Kidney (tissue), 14 donors: ENCODE results near the gene TMEM30B. TPM values are rescaled to one million over a fixed set of nuclear protein-coding genes. Genes with fewer than 3 reads are reported as not detected.
A peak's percentile ranks its signal among the peaks of the same experiment; 100 is the strongest.

Experiments used
- DNase-seq, 5 donors: peaks; one replicate each; pipeline ENCODE4 v3.0.0-alpha.2; 2013 to 2020
- FAIRE-seq: peaks from 2 replicates; lab custom pipeline; 2012; peaks lifted over from hg19 to GRCh38; lab: Jason Lieb, UNC
- H3K27ac ChIP-seq, 2 donors: one replicate each; pipeline ENCODE4 v1.7.0; 2013; ENCODE audit warnings: low read depth in 2 of 2, low read length in 2 of 2, inconsistent platforms in 1 of 2
- H3K27me3 ChIP-seq: one replicate; pipeline ENCODE4 v1.7.1; 2013; ENCODE audit warnings: low read length, inconsistent platforms; ENCODE audit not compliant: control insufficient read depth, insufficient read depth
- H3K36me3 ChIP-seq, 3 donors: one replicate each; pipeline versions ENCODE4 v1.7.0 to v1.7.1; 2013; ENCODE audit warnings: low read length in 3 of 3, control low read depth in 1 of 3, inconsistent platforms in 1 of 3; ENCODE audit not compliant: insufficient read depth in 3 of 3, control insufficient read depth in 2 of 3
- H3K4me1 ChIP-seq, 3 donors: one replicate each; pipeline versions ENCODE4 v1.7.0 to v1.7.1; 2013; ENCODE audit warnings: low read length in 3 of 3, inconsistent platforms in 1 of 3, low read depth in 1 of 3; ENCODE audit not compliant: control insufficient read depth in 2 of 3, insufficient read depth in 2 of 3
- H3K4me3 ChIP-seq, 3 donors: one replicate each; pipeline versions ENCODE4 v1.7.0 to v1.8.1; 2013; ENCODE audit warnings: low read length in 3 of 3, control low read depth in 1 of 3, inconsistent platforms in 1 of 3
- H3K9ac ChIP-seq, 3 donors: one replicate each; pipeline versions ENCODE4 v1.7.0 to v1.7.1; 2013; ENCODE audit warnings: low read length in 3 of 3, control low read depth in 1 of 3, inconsistent platforms in 1 of 3
- H3K9me3 ChIP-seq, 3 donors: one replicate each; pipeline versions ENCODE4 v1.7.0 to v1.7.1; 2013; ENCODE audit warnings: low read length in 3 of 3, control low read depth in 1 of 3, inconsistent platforms in 1 of 3; ENCODE audit not compliant: control insufficient read depth in 2 of 3, insufficient read depth in 1 of 3
- intact Hi-C: fragments of 100-400 bp; cut with DNase I; formaldehyde crosslinking; loops from one replicate; pipeline ENCODE4 v1.11.1; 2022
- polyA plus RNA-seq: library from polyadenylated mRNA; stranded (reverse); fragments of 350-450 nt; fragmentation: Illumina TruSeq; extraction: RNeasy Lipid Tissue Mini Kit (QIAGEN cat#74804); gene quantifications from one replicate; pipeline ENCODE4 v1.2.3, GENCODE V29; 2014; ENCODE audit warnings: low read depth, low replicate concordance; ENCODE audit not compliant: insufficient read depth
- total RNA-seq: library from RNA; stranded (reverse); fragmentation: NEBNext Ultra II Directional; extraction: Animal tissue kit (Norgen Biotek cat#: 25700); gene quantifications from one replicate; pipeline ENCODE4 v1.2.1, GENCODE V29; 2021
- TF ChIP-seq, protein P1 (sequence below): IDR thresholded peaks from 3 replicates; pipeline ENCODE4 v1.5.1; 2012; ENCODE audit warnings: mild to moderate bottlenecking, moderate library complexity, borderline replicate concordance; ENCODE audit not compliant: insufficient read depth; ENCODE audit errors: extremely low read depth
- donor health status: control.
- donor health status: control.
- donor health status: control.
- donor health status: control.
- donor health status: control.
- donor health status: DM: yes; HTN: yes; CAD: no.
- donor health status: Normal renal cell carcinoma (clear cell type).

TMEM30B gene
- total and polyA plus RNA-seq, 2 donors from 2014 or later: 9.4 to 20.4 TPM

DNA sequence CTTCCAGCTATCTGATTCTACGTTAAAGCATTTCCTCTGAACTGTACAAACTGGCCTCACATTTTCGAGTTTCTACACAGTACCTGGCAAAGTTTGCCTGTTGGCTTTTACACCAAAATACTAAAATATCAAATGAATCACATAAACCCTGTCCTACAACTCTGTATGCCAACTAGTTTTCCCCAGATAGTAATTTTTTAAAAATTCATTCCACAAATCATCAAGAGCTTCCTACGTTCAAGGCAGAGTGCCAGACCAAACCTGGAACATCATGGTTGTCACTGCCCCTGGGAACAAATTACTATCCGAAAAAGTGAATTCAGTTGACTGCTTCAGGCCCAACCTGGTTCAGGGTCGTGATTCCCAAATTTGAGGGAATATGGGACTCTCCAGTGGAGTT is 2.1 kb downstream of the TMEM30B start:
- peak overlapping the region in 2 of 3 donors; percentile 54 to 63 for H3K4me3 ChIP-seq
- H3K9ac ChIP-seq: no peak overlapping the region
- no peaks in the 10 kb centered on the region for H3K36me3 ChIP-seq
- FAIRE-seq (no peak), DNase-seq (no peak)
- intact Hi-C loops: no loop called here
- H3K27me3 ChIP-seq: peaks cover 7% of the 10 kb centered on the region
- no peaks in the 10 kb centered on the region for H3K9me3 ChIP-seq
- TF ChIP-seq, protein P1, sequence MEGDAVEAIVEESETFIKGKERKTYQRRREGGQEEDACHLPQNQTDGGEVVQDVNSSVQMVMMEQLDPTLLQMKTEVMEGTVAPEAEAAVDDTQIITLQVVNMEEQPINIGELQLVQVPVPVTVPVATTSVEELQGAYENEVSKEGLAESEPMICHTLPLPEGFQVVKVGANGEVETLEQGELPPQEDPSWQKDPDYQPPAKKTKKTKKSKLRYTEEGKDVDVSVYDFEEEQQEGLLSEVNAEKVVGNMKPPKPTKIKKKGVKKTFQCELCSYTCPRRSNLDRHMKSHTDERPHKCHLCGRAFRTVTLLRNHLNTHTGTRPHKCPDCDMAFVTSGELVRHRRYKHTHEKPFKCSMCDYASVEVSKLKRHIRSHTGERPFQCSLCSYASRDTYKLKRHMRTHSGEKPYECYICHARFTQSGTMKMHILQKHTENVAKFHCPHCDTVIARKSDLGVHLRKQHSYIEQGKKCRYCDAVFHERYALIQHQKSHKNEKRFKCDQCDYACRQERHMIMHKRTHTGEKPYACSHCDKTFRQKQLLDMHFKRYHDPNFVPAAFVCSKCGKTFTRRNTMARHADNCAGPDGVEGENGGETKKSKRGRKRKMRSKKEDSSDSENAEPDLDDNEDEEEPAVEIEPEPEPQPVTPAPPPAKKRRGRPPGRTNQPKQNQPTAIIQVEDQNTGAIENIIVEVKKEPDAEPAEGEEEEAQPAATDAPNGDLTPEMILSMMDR: no peak
- H3K27ac ChIP-seq: no peak overlapping the region
- H3K4me1 ChIP-seq: no peaks in the 10 kb centered on the region

GRCh38 chr14:61277784-61278183 is 3.4 kb downstream of the TMEM30B start:
- H3K36me3 ChIP-seq: no peaks in the 10 kb centered on the region
- TF ChIP-seq, protein P1: no peak
- H3K27me3 ChIP-seq: peaks cover 7% of the 10 kb centered on the region
- DNase-seq (no peak), FAIRE-seq (no peak)
- intact Hi-C loops: no loop called here
- H3K27ac ChIP-seq: no peak overlapping the region
- H3K4me3 ChIP-seq: no peak overlapping the region
- H3K4me1 ChIP-seq: no peaks in the 10 kb centered on the region
- no peaks in the 10 kb centered on the region for H3K9me3 ChIP-seq
- no peak overlapping the region for H3K9ac ChIP-seq

DNA sequence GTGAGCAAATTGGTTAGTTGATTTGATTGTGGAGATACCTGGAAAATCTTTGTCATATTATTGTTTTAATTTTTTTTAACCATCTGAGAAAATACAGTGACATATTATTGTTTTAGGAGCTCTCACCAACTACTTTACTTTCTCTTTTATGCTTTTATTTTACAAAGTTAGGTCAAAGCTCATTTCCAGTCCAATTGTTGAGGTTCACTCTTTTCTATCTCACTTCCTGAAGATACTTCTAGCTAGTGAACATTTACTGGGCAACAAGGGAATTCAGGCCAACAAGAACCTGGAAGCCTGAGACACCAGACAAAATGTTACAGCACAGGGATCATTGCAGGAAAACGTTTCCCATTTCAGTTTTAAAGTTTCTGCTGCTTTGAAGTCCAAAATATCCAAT is 3.9 kb downstream of the TMEM30B start:
- intact Hi-C loops: no loop called here
- DNase-seq (no peak), FAIRE-seq (no peak)
- no peak overlapping the region for H3K9ac ChIP-seq
- H3K27ac ChIP-seq: no peak overlapping the region
- peaks cover 7% of the 10 kb centered on the region for H3K27me3 ChIP-seq
- H3K4me3 ChIP-seq: no peak overlapping the region
- TF ChIP-seq, protein P1: no peak
- no peaks in the 10 kb centered on the region for H3K36me3 ChIP-seq
- H3K4me1 ChIP-seq: no peaks in the 10 kb centered on the region
- no peaks in the 10 kb centered on the region for H3K9me3 ChIP-seq

GRCh38 chr14:61271552-61271951 is 9.6 kb downstream of the TMEM30B start:
- Histone ChIP-seq H3K4me3 (no peak overlapping the region), H3K9me3 (no peaks in the 10 kb centered on the region), H3K4me1 (peaks cover 0 to 2% (median 0%) of the 10 kb centered on the region in 3 donors), H3K27ac (no peak overlapping the region), H3K9ac (no peak overlapping the region), H3K27me3 (no peaks in the 10 kb centered on the region), H3K36me3 (no peaks in the 10 kb centered on the region)
- TF ChIP-seq, protein P1: no peak
- FAIRE-seq (no peak), DNase-seq (no peak)
- intact Hi-C loops: no loop called here
